Stimulated activated CD4-positive, alpha-beta T cell treated with anti-CD3 and anti-CD28 coated beads, Interleukin-2, amount 100 ng/mL, for 4 hours (primary cell): ENCODE results near the gene RIMS4.
A peak's percentile ranks its signal among the peaks of the same experiment; 100 is the strongest.

ENCODE experiments used
- DNase-seq: peaks from one replicate; pipeline ENCODE4 v3.0.0-alpha.2; 2020; ENCODE audit warnings: low read depth

Gene RIMS4

DNA sequence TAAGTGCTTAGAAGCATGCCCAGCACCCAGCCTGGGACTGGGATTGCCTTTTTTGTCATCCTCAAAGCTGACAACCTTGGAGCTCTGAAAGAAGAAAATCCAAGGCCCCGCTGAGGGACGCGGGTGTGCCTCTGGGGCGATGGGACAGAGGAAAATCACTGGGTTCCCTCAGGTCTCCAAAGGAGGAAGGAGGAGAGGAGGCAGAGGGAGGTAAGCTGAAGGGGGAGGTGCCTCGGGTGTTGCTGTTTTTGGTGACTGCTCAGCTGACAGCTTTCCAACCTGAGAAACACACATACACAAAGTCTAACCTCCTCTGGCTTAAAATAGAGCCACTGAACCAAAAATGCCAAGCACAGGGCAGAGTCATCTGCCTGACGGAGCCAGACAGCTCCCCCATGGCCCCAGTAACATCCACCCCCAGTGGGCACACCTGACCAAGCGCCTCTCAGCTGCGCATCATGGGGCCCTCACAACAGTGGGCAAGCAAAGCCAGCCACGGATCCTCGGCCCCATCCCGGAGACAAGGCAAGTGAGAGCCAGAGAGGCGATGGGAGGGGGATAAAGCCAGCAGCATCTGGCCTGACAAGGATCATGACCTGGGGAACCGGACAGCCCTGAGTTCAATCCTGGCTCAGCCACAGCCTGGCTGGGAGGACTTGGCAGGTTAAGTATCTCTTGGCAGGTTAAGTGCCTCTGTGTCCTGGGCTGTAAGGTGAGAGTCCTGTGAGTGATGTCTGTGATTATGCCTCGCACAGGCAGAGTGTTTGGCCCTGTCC lies 67.9 kb downstream of the RIMS4 start:
- DNase-seq = no peak

DNA sequence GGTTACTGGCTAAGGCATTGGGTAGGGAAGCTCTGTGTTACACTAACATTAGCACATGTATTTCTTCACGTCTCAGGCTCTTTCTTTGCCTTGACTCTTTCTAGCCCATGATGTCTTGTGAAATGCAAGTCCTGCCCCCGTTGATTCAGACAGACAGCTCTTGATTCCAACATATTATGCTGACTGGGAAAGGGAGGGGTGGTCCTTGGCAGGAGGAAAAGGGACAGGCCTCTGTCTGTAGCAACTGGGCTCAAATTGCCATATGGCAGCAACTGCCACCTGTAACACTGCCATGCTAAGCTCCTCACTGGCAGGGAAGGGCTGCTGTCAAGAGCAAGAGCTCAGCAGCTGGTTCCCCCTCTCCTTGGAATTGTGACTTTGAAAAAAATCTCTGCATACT lies 70.4 kb downstream of the RIMS4 start:
- DNase-seq = no peak

DNA sequence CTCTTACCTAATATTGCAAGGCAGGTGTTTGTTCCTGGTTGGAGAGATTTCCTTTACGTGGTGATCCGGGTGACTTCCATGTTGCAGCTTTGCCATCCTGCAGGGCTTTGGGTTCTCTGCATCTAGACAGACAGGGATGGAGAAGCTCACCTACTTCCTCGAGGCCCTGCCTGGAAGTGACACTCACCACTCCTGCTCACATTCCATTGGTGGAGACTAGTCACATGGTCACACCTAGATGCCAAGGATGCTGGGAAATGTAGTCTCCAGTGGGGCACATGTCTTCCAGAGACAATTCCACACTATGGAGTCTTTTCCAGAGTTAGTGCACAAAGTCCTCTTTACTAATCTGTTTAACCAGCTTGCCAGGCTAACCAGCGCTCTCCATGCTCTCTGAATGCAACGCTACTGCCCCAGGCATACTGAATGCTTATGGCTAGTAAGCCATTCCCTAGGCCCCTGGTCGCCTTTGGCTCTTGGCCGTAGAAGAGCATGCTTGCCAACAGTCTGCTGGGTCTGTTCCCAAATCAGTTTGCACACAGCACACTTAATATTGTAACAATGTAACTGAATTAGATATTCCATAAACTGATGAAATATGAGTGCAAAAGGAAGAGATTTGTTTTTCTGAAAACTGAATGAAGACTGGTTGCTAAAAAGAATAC lies 71.4 kb downstream of the RIMS4 start:
- peak; percentile 13 for DNase-seq

DNA sequence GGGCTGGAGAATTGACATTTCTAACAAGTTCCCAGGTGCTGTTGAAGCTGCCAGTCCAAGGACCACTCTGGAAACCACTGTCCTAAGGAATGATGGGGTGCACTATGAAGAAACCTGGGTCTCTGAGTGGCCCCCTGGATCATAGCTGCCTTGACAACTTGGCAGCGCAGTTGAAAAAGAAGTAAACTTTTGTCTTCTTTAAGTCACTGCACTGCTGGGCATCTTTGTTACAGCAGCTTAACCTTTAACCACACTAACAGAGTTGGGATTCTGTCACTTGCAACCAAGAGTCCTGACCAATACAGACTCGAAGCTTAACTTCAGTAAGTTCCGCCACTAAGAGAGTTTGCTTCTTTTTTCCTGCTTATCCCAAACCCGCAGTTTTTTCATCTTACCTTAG lies 73.2 kb downstream of the RIMS4 start:
- DNase-seq = no peak

DNA sequence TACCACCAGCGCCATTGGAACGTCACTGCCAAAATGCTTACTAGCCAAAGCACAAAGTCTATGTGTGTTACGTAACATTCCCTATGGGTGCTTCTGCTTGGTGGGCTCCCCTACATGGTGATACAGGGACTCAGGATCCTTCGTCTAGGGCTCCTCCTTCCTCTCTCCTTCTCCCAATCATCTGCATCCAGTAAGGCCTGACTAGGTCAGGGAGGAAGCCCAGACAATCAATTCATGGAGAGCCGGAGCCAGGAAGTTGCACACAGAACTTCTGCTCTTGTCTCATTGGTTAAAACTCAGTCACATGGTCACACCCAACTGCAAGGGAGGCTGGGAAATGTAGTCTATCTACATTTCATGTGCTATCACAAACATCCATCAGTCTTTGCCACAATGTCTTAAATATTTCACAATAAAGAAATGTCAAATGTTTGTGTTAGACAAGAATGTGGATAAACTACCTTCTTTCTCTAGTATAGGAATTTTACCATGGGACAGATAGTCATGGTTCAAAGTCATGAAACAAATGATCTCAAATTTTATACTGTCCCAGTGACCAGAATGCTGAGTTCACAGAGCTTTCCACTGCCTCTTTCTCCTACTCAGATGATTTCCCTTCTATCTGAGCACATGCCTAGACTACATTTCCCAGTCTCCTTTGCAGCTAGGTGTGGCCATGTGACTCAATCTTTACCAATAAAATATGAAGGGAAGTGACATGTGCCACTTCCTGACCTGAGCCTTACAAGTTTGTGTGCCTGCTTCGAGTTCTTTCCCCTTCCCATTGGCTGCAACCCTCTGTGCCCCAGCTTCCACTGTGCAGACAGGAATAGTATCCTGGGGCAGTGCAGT lies 74.0 kb downstream of the RIMS4 start:
- DNase-seq = no peak

DNA sequence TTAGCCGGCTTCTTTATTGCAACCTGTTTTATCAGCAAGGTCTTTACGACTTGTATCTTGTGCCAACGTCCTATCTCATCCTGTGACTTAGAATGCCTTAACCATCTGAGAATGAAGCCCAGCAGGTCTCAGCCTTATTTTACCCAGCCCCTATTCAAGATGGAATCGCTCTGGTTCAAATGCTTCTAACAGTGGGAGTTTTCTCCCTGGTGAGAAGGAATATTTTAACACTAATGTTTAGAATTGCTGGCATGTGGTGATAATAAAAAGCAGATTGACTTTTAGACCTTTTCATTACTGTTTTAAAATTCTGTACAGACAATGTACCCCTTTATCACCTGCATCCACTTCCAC lies 74.6 kb downstream of the RIMS4 start:
- no peak for DNase-seq

DNA sequence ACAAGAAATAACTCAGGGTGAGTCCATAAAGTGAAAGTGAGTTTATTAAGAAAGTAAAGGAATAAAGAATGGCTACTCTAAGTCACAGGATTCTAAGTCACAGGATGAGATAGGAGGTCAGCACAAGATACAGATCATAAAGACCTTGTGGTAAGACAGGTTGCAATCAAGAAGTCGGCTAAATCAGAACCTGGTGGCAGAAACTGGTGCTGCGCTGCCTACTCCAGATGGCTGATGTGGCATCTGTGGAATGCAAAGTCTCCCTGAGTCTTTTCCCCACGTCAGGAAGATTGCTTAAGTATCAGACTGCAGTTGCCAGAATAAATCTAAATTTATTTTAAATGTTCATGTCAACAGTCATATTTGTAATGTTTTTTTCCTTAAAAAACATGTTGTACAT lies 75.4 kb downstream of the RIMS4 start:
- DNase-seq = no peak

DNA sequence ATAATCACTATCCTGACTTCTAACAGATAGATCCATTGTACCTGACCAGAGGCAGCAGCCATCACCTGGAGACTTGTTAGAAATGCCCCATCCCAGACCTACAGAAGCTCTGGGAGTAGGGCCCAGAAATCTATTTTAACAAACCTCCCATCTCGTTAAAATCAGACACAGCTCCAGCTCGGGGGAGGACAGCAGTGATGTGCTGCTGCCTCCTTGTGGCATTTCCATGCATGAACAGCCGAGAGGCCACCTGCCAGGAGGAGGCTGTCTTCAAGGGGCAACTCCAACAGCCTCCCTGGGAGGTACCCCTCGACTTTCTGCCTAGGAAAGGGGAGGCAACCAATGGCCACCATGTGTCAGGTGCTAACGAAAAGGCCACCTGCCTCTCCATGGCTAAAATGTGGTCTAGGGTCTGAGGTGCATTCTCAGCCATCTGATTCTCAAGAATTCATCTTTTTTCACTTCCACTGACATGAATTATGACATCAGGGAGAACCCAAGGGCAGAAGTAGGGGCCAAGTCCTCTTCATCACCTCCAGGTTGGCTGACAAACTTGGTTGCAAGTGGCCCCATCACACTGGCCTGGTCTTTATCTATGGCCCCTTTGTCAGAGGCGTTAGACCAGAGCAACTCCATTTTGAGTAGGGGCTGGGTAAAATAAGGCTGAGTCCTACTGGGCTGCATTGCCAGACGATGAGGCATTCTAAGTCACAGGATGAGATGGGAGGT lies 76.8 kb downstream of the RIMS4 start:
- peak; percentile 24 for DNase-seq

DNA sequence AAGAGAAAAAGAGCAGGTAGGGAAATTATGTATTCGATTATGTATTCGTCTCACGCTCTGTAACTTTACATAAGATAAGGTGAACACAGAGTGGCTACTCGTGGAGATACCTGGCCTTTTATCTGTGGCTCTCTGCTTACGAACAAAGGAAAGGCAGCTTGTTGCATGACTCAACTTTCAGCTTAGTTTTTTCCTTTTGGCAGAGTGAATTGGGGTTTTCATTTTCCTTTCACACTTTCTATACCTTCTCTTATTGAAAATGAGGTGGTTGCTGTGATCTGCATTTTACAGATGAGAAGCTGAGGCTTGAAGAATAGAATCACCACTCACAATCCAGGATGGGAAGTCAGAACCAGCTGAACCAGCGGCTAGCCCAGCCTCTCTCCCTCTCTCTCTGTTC lies 78.0 kb downstream of the RIMS4 start:
- DNase-seq = no peak

DNA sequence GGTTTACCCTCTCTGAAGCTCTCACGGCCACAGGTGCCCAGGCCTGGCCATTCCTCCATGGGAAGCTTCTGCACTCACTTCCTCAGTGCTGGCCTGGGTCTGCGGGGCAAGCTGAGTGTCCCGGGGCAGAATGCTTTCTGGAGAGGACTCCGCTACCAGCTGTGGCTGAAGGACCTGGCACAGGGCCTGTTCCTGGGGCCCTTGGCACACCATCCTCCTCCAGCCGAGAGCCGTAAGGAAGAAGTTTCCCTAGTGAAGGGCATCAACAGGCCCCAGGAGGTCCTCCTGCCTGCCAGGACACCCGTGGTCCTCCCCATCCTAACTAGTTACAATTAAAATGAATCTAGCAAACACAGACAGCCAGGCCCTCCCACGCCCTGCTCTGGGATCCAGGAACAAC lies 78.7 kb downstream of the RIMS4 start:
- DNase-seq = no peak

DNA sequence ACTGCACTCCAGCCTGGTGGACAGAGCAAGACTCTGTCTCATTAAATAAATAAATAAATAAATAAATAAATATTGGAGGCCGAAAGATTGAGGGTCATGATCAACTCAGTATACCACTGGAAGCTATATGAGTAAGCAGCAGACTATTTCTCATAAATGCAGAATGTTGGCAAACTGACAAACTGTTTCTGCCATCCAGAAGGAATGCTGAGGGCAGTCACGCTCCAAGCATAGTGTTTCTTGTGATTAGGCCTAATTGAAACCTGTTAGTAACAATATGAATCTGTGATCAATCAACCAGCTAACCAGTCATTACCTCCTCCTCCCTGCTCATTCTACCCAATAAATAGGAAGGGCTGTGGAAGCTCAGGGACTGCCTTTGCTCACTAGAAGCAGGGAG lies 79.9 kb downstream of the RIMS4 start:
- DNase-seq = no peak

DNA sequence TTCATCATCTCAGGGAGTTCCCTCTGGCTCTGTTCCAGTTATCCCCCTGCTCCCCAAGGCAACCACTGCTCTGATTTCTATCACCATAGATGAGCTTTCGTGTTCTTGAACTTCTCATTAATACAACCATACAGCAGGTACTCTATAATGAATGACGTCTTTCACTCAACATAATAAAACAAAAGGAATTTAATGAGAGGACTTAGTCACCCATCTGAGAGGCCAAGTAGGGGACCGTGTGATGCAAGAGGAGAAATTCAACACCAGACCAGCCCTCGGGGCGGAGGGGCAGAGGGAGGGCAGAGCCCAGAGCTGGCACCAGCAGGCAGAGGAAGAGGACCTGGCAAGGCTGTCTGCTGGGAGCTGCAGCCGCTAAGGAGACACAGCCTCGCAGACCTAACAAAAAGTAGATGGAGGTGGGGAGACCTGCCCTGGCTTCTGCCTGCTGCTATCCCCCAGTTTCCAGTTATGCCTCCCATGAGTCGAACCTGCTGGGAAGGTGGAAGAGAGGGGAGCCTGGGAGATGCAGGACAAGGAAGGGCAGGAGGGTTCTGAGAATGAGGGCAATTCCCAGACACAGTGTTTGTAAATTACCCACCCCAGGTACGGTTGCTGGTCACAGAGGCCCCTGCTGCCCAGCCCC lies 81.4 kb downstream of the RIMS4 start:
- no peak for DNase-seq

DNA sequence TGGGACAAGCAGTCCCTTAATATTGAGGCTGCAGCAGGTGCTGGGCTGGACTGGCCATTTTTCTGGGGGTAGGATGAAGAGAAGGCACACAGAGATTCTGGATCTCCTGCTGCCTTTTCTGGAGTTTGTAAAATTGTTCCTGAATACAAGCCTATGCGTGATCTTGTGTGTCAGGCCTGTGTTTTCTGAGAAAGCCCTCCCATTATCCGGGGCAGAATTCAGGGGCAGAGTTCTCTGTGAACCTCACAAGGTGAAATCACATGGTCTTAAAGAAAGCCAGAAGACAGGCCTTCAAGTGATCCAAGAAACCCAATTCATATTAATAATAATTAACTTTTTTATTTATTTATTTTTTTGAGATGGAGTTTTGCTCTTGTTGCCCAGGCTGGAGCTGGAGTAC lies 82.7 kb downstream of the RIMS4 start:
- DNase-seq = no peak

DNA sequence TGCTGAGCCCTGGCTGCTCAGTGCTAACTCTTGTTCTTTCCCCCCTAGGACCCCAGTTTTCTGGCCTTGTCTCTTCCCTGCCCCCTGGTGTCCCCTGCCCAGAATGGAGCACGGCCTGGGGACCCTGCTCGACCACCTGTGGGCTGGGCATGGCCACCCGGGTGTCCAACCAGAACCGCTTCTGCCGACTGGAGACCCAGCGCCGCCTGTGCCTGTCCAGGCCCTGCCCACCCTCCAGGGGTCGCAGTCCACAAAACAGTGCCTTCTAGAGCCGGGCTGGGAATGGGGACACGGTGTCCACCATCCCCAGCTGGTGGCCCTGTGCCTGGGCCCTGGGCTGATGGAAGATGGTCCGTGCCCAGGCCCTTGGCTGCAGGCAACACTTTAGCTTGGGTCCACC lies 83.3 kb downstream of the RIMS4 start:
- DNase-seq = no peak

DNA sequence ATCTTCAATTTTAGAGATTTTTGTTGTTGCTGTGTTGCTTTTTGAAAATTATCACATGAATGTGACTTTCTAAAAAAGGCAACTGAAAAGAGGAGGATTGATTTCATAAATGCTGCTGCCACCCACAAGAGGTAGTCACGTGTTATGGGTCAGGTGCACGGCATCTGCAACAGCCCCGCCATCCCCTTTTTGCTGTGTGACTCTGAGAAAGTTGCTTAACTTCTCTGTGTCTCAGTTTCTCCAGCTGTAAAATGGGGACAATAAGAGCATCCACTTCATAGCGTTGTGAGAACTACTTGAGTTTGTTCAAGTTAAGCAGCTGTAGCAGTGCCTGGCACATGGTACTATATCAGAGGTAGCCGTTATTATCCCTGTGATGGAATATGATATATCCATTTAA lies 84.5 kb downstream of the RIMS4 start:
- no peak for DNase-seq

DNA sequence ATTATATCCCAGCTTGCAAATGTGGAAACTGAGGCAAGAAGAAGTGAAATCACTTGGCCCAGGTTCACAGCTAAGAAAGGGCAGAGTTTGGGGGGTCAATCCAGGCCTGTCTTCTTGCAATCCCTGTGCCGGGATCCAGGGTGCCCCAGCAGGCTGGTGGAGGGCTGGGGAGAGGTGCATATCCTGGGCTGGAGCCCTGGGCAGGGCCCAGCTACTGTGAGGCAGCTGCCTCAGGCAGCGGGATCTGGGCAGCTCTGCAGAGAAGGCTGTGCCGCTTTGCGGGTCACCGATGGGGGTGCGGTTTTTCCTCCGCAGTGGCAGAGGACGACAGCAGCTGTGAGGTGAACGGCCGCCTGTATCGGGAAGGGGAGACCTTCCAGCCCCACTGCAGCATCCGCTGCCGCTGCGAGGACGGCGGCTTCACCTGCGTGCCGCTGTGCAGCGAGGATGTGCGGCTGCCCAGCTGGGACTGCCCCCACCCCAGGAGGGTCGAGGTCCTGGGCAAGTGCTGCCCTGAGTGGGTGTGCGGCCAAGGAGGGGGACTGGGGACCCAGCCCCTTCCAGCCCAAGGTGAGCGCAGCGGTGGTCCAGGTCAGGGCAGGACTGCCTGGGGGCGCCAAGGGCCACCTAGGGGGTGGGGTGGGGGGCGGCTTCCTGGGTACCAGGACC lies 85.8 kb downstream of the RIMS4 start:
- DNase-seq = no peak

DNA sequence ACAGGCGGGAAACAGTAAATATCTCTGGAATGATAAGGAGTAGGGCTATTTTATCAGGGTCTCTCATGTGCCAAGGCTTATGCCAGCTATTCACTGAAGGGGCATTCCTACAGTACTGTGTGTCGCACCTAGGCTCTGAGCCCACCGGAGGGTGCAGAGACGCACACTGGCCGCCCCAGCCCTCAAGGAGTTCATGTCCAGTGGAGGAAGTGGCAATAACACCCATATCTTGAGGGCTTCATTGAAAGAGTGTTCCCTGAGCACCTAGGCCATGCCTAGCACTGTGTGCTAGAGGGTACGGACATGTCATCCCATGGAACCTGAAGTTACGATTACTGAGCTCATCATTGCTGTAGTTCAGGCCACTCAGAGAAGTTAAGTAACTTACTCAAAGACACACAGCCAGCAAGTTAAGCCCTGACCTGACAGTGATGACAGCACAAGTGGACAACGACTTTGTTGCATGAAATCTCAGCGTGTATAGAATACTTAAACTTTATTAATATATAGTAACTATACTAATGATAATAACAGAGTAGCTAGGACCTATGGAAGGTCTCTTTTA lies 86.5 kb downstream of the RIMS4 start:
- DNase-seq = no peak

DNA sequence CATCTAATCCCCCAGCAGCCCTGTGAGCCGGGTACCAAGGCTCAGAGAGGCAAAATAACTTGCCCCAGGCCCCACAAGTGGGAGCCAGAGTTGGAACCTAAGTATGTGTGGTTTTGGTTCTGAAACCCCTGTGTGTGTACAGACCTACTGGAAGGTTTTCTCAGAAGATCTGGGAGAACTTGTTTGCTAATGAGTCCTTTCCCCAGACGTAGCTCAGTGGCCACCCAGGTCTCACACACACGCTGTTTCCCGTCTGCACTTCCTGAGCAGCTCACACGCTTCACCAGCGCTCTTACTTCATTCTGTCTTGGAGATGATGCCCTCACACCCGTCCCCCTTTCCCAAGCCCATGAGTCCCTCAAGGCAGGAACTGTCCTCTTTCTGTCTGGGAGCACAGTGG lies 87.0 kb downstream of the RIMS4 start:
- DNase-seq = no peak

DNA sequence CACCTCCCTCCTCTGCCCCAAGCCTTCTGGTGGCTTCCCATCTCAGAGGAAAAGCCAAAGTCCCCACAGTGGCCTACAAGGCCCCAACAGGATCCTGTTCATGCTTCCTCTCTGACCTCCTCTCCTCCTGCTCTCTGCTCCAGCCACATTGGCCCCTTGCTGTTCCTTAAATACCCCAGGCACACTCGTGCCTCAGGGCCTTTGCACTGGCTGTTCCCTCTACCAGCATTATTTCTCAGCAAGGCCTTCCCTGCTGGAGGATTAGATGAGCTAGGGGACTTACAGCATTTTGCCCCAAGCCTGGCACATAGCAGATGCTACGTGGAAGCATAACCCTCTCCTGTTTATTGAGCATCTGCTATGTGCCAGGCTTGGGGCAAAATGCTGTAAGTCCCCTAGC lies 87.4 kb downstream of the RIMS4 start:
- no peak for DNase-seq

DNA sequence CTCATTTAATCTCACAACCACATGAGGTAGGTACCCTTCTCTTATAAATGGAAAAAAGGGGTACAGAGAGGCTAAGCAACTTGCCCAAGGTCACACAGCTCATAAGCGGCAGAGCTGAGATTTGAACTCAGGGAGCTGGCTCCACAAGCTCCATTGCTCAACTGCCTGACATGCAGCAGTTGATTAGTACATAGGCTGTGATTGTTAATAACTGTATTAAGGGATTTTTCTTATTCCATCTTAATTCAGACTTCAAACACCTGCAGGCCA lies 88.6 kb downstream of the RIMS4 start:
- no peak for DNase-seq
